ENCODE measurements around the gene SPATA46.
A peak's percentile ranks its signal among the peaks of the same experiment; 100 is the strongest.

The SPATA46 gene

DNA sequence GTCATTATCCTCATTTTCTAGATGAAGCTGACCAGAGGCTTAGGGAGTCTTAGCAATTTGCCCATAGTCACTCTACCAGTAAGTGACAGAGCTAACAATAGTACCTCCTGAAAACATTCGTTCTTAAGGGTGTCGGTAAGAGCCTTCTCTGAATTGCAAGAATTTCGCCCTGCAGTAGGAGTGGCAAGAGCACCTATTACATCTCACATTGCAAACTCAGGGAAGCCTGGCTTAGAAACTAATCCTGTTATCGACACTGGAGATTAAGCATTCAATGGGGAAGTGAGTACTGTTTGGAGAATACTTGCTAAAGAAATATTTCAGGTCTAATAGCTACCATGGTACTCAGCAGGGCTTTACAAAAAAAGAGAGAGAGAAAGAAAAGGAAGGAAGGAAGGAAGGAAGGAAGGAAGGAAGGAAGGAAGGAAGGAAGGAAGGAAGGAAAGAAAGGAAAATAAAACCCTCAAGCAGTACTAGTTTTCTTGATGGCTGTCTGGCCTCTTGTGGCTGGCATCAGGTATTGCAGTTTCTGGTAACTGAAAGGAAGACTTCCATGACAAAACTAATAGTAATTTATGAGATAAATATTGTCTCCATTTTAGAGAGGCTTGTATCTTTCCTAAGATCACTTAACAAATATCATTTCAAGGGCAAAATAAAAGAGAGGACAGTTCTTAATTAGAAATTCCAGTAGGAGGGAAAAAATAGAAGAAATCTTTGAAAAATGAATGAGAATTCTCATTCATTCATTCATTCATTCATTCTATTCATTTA lies 15.3 kb upstream of the SPATA46 start:
- DNase-seq (ENCODE audit: low spot score) = peak; percentile 32

- DNase-seq (ENCODE audit: low spot score) = no peak
These were observed 13.9 kb upstream of the SPATA46 start for GRCh38 chr1:162390396-162391185.

DNA sequence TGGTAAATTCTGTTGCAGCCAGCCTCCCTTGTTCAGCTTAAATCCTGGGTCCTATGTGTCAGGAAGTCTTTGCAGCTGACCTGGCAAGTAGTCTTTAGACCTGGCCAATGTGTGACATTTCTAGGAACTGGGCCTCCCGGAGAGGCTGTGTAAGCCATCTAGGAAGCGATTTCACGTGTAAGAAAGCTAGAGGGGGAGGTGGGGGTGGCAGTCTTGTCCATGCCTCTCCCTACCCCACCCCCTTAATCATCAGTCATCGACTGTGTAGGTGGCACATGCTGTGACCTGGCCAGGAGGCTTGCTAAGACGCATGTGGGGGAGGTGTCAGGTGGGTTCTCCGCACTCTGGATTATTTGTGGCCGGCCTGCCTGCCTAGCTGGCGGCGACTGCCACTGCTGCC lies 13.3 kb upstream of the SPATA46 start:
- DNase-seq (ENCODE audit: low spot score) = no peak

DNA sequence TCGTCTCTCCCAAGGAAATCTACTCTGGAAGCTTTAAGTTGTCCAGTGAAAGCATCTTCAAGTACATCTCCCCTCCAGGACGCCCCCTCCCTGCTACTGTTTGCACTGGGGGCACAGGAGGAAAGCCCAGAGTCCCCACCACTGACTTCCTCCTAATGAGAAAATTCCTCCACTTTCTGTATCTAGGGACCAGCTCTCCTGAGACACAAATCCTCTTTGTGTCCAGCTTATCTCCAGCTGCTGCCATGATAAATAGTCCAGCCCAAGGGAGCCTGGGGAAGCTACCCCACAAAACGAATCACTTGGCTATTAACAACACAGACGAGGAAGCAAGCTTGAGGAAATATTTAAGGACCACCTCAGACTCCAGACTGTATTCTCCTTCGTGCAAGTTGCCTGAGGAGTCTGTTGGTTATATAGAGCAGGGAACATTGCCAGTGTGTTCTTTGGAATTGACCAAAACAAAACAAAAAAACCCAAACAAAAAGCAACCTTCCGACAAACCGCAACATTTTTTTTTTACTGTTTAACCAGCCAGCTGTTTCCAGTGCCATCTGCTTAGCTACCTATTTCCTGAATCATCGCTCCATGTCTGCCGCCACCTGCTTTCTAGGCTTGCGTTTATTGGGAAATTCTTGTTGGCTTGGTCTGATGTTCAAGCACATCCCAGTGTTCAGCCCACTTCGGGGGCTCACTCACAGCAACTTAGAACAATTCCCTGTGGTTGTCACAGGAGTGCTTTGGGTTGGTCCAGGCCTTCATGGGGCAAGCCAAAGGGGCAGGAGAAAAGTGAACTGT lies 12.6 kb upstream of the SPATA46 start:
- DNase-seq (ENCODE audit: low spot score) = no peak

DNA sequence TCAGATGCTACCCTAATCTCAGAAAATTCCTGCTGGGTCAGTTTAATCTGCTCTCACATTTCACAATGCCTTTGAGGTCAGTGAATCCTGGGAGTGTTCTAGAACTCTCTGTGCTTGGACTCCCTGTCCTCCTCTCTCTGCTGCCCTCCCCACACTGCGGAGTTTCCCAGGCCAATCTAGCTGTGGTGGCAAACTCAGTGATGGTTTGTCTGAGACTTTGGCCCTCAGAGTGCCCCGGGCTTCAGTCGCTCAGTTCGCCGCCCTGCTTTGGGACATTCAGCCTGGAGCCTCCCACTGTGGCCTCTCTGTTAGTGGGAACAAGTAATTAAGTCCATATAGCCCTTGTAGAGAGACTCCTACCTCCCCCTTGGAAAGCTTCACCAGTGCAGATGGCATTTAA lies 12.0 kb upstream of the SPATA46 start:
- DNase-seq (ENCODE audit: low spot score) = no peak

DNA sequence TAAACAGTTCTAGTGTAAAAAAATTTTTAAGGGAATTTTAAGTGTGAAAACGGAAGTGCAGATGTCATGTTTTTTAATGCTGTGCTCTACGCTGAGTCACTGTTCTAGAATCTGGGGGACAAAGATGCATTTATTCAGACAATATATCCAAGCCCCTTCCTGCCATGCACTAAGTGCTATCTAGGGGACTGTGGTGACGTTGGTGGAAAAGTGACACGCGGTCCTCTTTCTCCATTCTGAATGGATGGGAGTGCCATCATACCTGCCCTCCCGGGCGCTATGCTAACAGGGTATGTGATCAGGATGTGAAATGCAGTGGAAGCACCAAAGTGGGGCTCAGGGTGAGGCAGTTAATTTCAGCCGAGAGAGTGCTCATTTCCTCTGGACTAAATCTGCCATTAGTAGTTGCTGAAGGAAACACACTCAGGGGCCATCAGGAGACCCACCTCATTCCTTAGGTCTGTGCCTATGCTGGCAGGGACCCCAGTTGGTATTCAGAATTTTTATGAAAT lies 11.5 kb upstream of the SPATA46 start:
- DNase-seq (ENCODE audit: low spot score) = no peak

DNA sequence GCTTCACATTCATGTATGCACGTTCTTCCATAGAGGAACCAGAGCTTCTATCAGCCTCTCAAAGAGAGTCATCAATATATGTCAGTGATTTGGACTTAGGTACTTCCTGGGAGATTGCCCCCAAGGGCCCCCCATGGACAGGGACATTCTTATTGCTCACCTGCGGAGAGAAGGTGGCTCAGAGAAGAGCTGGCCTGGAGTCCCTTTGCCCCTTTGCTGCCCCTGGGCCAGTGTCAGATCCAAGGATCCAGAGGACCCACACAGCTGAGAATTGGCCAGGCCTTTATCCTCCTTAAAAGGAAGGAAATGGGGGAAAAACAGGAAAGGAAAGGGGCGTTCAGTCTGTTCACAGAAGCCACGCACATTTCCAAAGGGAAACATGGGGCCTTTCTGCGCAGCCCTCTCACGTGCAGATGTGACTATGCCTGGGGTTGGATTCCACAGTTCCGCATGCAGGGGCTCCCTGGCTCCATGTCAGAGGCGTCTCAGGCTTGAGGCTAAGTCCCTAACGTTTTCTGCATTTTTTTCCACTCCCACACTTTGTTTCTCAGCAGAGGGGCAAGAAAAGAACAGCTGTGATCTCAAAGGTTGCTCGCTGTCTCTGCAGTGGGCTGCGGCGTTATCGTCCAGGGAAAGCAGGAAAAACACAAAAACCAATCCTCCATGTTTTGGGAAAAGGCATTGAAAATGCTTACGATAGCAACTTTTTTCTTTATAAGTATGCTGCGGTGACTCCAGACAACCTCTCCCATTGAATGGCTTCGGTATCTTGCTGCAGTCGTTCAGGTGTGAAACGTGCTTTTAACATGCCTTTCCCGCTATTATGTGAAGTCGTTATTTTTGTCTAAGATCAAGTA lies 10.8 kb upstream of the SPATA46 start:
- no peak for DNase-seq (ENCODE audit: low spot score)

DNA sequence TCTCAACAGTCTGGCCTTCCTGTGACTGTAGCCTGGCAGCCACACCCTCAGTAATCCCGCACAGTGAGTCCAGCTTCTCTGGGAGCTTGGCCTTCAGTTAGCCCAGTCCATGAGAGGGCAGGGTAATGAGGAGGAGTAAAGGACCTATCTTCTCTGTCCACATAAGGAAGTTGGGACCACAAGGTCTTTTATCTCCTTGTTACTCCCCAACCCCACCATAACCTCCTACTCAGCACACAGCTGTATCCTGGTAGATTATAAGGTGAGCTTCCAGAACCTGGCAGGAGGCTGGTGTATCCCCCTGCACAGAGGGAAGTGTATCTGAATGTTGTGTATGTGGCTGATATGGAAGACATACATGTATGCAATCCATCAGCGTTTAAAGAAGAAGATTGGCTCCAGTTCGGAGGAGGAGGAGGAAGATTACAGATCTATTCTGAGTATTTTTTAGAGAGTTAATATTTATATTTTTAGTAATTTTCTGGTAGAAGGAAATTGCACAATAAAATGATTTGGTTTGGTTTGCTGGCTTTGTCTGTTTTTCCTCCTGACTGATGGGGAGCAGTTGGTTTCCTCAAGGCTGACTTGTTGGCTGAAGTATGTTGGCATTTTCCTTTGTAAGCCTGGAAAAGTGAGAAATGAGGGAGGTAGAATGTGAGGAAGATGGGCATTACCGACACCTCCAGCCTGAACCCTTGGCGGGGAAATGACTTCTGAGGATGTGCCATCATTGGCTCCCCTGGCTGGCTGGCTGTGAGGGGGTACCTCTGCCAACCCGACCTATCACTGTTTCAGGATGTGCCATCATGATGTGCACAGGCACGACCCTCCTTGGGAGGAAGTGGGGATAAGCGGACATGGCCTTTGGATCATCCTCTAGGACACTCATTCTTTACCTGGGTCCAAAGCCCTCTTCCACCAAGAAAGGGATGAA lies 9.9 kb upstream of the SPATA46 start:
- no peak for DNase-seq (ENCODE audit: low spot score)

DNA sequence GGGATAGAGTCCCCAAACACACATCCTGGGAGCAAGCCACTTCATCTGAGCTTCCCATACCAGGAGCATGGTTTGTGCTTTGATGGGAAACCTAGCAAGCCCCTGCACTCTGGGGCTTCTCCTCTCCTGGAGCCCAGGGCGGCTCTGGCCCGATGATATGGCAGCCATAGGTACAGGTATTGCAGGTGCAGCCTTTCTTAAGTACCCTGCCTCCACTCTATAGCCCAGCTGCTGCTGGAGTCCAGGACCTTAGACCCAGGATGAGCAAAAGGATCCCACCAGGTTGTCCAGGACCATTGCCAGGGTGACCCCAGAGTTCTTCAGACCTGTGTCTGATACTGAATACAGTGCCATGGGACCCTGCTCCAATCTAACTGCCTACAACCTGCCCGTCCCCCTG lies 9.0 kb upstream of the SPATA46 start:
- DNase-seq (ENCODE audit: low spot score) = no peak

DNA sequence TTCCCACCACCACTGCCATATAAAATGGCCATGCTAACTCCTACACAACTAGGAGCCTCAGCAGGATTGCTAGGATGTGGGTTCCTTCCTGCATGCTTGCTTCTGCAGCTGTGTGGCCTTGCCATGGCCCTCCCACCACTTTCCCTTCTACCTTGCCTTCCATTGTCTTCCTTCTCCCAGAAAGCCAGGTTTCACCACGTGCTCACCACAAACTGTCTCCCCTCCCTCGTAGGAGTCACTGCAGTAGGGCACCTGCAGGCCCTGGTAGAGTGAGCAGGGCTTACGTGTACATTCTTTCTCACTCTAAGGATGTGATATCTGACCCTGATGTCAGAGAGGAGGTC lies 8.6 kb upstream of the SPATA46 start:
- DNase-seq (ENCODE audit: low spot score) = no peak

DNA sequence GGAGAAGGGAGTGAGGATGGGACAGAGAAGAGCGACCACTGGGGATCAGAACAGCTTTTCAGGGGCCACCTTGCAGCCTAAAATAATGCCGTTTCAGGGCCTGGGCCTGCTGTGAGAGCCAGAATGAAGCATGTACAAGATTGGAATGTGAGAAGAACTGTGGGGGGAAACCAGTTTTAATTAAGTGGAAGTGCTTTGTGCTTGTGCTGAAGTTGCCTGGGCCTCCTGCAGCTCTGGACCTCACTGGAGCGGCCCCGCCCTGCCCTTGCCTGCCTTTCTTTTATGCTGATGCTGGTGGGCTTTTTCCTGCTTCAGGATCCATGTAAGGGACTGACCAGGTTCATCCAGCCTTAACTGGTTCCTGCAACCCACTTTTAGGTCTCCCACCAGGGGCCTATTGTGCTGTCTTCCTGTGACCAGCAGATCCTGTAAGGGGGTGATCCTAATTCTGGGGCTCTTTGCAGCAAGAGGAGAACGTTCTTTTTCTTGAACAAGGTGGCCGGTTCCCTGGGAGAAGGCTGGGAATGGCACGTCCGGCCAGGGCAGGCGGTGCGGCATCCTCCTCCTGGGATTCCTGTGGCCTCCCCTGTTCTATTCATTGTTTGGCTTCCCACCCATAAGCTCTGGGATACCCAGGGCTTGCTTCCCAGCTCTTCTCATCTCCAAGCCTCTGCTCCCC lies 8.1 kb upstream of the SPATA46 start:
- no peak for DNase-seq (ENCODE audit: low spot score)

GRCh38 chr1:162384116-162384515 lies 7.5 kb upstream of the SPATA46 start:
- DNase-seq (ENCODE audit: low spot score) = no peak

GRCh38 chr1:162383516-162383915 lies 6.9 kb upstream of the SPATA46 start:
- no peak for DNase-seq (ENCODE audit: low spot score)

GRCh38 chr1:162383091-162383490 lies 6.4 kb upstream of the SPATA46 start:
- no peak for DNase-seq (ENCODE audit: low spot score)

- no peak for DNase-seq (ENCODE audit: low spot score)
These were observed 5.5 kb upstream of the SPATA46 start for GRCh38 chr1:162381941-162382750.

GRCh38 chr1:162381383-162381782 lies 4.7 kb upstream of the SPATA46 start, which contains the start of gene C1orf226:
TSS of gene C1orf226 (plus strand) at chr1:162381728. CDS start at chr1:162381902, 174 bp downstream.
- DNase-seq (ENCODE audit: low spot score) = no peak

GRCh38 chr1:162380061-162380846 lies 3.6 kb upstream of the SPATA46 start:
- DNase-seq (ENCODE audit: low spot score) = no peak

DNA sequence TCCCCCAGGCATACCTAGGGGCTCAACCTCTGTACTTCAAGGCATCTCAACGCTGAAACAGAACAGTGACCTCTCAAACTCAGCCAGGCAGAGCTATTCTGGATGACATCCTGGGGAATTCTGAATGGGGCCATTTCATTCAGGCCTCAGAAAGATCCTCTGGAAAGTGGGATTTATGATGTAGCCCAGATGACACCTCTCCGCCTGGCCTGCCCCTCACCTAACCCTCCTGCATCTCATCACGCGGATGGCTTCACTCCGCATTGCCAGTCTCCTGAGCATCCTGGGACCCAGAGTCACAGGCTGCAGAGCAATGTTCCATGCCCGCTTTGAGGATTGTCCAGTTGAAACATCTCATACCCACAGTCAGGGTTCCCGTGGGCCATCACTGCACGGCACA lies 1.2 kb downstream of the SPATA46 start:
- no peak for DNase-seq (ENCODE audit: low spot score)

All from HuH-7 (cell line).